H1 (cell line): ENCODE measurements around the gene HS1BP3. TPM values are rescaled to one million over a fixed set of nuclear protein-coding genes. Genes with fewer than 3 reads are reported as not detected.
A peak's percentile ranks its signal among the peaks of the same experiment; 100 is the strongest.

Source experiments
- CTCF ChIA-PET: fragments of 300-600 bp; sonication (Branson Sonifier 250); formaldehyde crosslinking; loops from one replicate; lab custom pipeline; 2021; ENCODE audit not compliant: partially characterized antibody; lab: Charles Lee
- POLR2A ChIA-PET: fragments of 300-600 bp; sonication (Branson Sonifier 250); formaldehyde crosslinking; loops from one replicate; lab custom pipeline; 2021; ENCODE audit warnings: inconsistent platforms; ENCODE audit not compliant: partially characterized antibody; lab: Charles Lee
- DNase-seq, 2 experiments: peaks; one replicate each; pipeline versions ENCODE4 v3.0.0 to v3.0.0-alpha.2; 2010 to 2022; ENCODE audit warnings: low spot score in 2 of 2, low read depth in 1 of 2, mixed read lengths in 1 of 2
- FAIRE-seq: peaks from 2 replicates; lab custom pipeline; 2011; peaks lifted over from hg19 to GRCh38; lab: Jason Lieb, UNC
- H2AFZ ChIP-seq: 2 replicates; pipeline ENCODE4 v1.8.1; 2012; ENCODE audit warnings: low read length, inconsistent platforms
- H2AK5ac ChIP-seq: 2 replicates; pipeline ENCODE4 v1.6.1; 2013; ENCODE audit warnings: low read depth, low read length
- H2BK120ac ChIP-seq: replicated peaks from 2 replicates; pipeline ENCODE3; 2013; ENCODE audit warnings: low read depth, low read length, inconsistent platforms
- H2BK12ac ChIP-seq: 2 replicates; pipeline ENCODE4 v1.6.1; 2013; ENCODE audit warnings: low read depth, low read length
- H2BK15ac ChIP-seq: 2 replicates; pipeline ENCODE4 v1.6.1; 2013; ENCODE audit warnings: low read length
- H2BK20ac ChIP-seq: 2 replicates; pipeline ENCODE4 v1.6.1; 2013; ENCODE audit warnings: low read length
- H2BK5ac ChIP-seq: 2 replicates; pipeline ENCODE4 v1.6.1; 2013; ENCODE audit warnings: low read depth, low read length
- H3K14ac ChIP-seq: 2 replicates; pipeline ENCODE4 v1.6.1; 2013; ENCODE audit warnings: inconsistent platforms; ENCODE audit not compliant: insufficient read length
- H3K18ac ChIP-seq: 2 replicates; pipeline ENCODE4 v1.6.1; 2013; ENCODE audit warnings: low read length; ENCODE audit errors: extremely low read depth
- H3K23ac ChIP-seq: 2 replicates; pipeline ENCODE4 v1.6.1; 2013; ENCODE audit warnings: inconsistent platforms; ENCODE audit not compliant: insufficient read length
- H3K23me2 ChIP-seq: 2 replicates; pipeline ENCODE4 v1.6.1; 2013; ENCODE audit warnings: low read depth, low read length
- H3K27ac ChIP-seq: 2 replicates; pipeline ENCODE4 v1.6.1; 2011; ENCODE audit warnings: low read depth, low read length, inconsistent platforms
- H3K27me3 ChIP-seq, 4 experiments: replicated peaks in 1 of 4; 1 replicate in 1 of 4; 2 replicates in 3 of 4; pipeline versions ENCODE4 v1.6.1 to v1.8.1; 2011 to 2013; ENCODE audit warnings: low read length in 3 of 4, mild to moderate bottlenecking in 3 of 4, inconsistent platforms in 2 of 4, mixed read lengths in 2 of 4, moderate library complexity in 1 of 4; ENCODE audit not compliant: control insufficient read depth in 3 of 4, insufficient read depth in 3 of 4; ENCODE audit errors: extremely low read depth in 1 of 4
- H3K36me3 ChIP-seq, 4 experiments: 2 replicates each; pipeline versions ENCODE4 v1.6.1 to v1.8.1; 2011 to 2013; ENCODE audit warnings: mild to moderate bottlenecking in 4 of 4, low read length in 3 of 4, moderate library complexity in 2 of 4, control low read depth in 1 of 4, inconsistent platforms in 1 of 4; ENCODE audit not compliant: insufficient read depth in 4 of 4, control insufficient read depth in 2 of 4
- H3K4ac ChIP-seq: replicated peaks from 2 replicates; pipeline ENCODE3; 2013; ENCODE audit warnings: low read length, low read depth, mixed read lengths, inconsistent platforms; ENCODE audit not compliant: insufficient read length
- H3K4me1 ChIP-seq, 4 experiments: replicated peaks in 1 of 4; 1 replicate in 1 of 4; 2 replicates in 3 of 4; pipeline versions ENCODE4 v1.6.1 to v1.8.1; 2011 to 2013; ENCODE audit warnings: low read length in 3 of 4, inconsistent platforms in 2 of 4, mixed read lengths in 1 of 4; ENCODE audit not compliant: insufficient read depth in 4 of 4, control insufficient read depth in 3 of 4
- H3K4me2 ChIP-seq, 2 experiments: 2 replicates each; pipeline versions ENCODE4 v1.6.1 to v1.8.1; 2011 to 2013; ENCODE audit warnings: low read depth in 2 of 2, low read length in 2 of 2, control low read depth in 1 of 2, inconsistent platforms in 1 of 2, mild to moderate bottlenecking in 1 of 2; ENCODE audit not compliant: insufficient read depth in 1 of 2
- H3K4me3 ChIP-seq, 4 experiments: fragments of 200-600, 300-600 bp in 1 of 4; sonication (generic), shearing (Covaris generic), sonication (Bioruptor Twin) in 1 of 4; 2 replicates each; pipeline versions ENCODE4 v1.5.1 to v1.8.1; 2011 to 2016; ENCODE audit warnings: low read length in 4 of 4, low read depth in 3 of 4, control low read depth in 2 of 4, inconsistent platforms in 2 of 4, mild to moderate bottlenecking in 2 of 4, mixed read lengths in 1 of 4, moderate library complexity in 1 of 4; ENCODE audit not compliant: insufficient read depth in 2 of 4; ENCODE audit errors: extremely low read depth in 1 of 4
- H3K56ac ChIP-seq: replicated peaks from 2 replicates; pipeline ENCODE3; 2013; ENCODE audit warnings: low read depth, mild to moderate bottlenecking, mixed read lengths, low read length, inconsistent platforms; ENCODE audit not compliant: insufficient read length
- H3K79me1 ChIP-seq: 2 replicates; pipeline ENCODE4 v1.6.1; 2013; ENCODE audit warnings: low read depth, low read length, control low read depth
- H3K79me2 ChIP-seq, 2 experiments: 2 replicates each; pipeline versions ENCODE4 v1.6.1 to v1.8.1; 2012 to 2013; ENCODE audit warnings: low read length in 2 of 2, mild to moderate bottlenecking in 2 of 2, inconsistent platforms in 1 of 2; ENCODE audit not compliant: insufficient read depth in 2 of 2, control insufficient read depth in 1 of 2
- H3K9ac ChIP-seq, 4 experiments: replicated peaks in 1 of 4; 1 replicate in 1 of 4; 2 replicates in 3 of 4; pipeline versions ENCODE4 v1.6.1 to v1.8.1; 2011 to 2013; ENCODE audit warnings: low read depth in 3 of 4, low read length in 3 of 4, control low read depth in 2 of 4, mild to moderate bottlenecking in 2 of 4, moderate library complexity in 2 of 4, inconsistent platforms in 1 of 4; ENCODE audit errors: extremely low read depth in 1 of 4
- H3K9me3 ChIP-seq, 2 experiments: 2 replicates each; pipeline versions ENCODE4 v1.6.1 to v1.8.1; 2012 to 2013; ENCODE audit warnings: mild to moderate bottlenecking in 2 of 2, moderate library complexity in 2 of 2, control low read depth in 1 of 2, inconsistent platforms in 1 of 2, low read depth in 1 of 2, low read length in 1 of 2, mixed read lengths in 1 of 2; ENCODE audit not compliant: insufficient read depth in 2 of 2
- H4K20me1 ChIP-seq, 2 experiments: replicated peaks in 1 of 2; 2 replicates each; pipeline versions ENCODE3 to v1.8.1; 2011 to 2013; ENCODE audit warnings: inconsistent platforms in 2 of 2, low read length in 2 of 2, mild to moderate bottlenecking in 1 of 2; ENCODE audit not compliant: insufficient read depth in 2 of 2, control insufficient read depth in 1 of 2
- H4K5ac ChIP-seq: 2 replicates; pipeline ENCODE4 v1.6.1; 2013; ENCODE audit warnings: low read length, low read depth, mixed read lengths, inconsistent platforms; ENCODE audit not compliant: insufficient read length
- H4K8ac ChIP-seq: 2 replicates; pipeline ENCODE4 v1.8.0; 2013; ENCODE audit warnings: mild to moderate bottlenecking, moderate library complexity, low read length, inconsistent platforms; ENCODE audit not compliant: insufficient read depth; ENCODE audit errors: extremely low read depth
- H4K91ac ChIP-seq: replicated peaks from 2 replicates; pipeline ENCODE3; 2013; ENCODE audit warnings: low read length, mixed read lengths, inconsistent platforms; ENCODE audit not compliant: insufficient read length
- ASH2L ChIP-seq: fragments of 200-600, 300-600 bp; sonication (generic); IDR thresholded peaks from one replicate; pipeline ENCODE4 v1.7.1; 2017; ENCODE audit warnings: low read length
- CEBPB ChIP-seq: IDR thresholded peaks from 2 replicates; pipeline ENCODE4 v1.6.1; 2012; ENCODE audit warnings: low read depth, low read length
- MAFK ChIP-seq: IDR thresholded peaks from 2 replicates; pipeline ENCODE4 v1.6.1; 2012; ENCODE audit warnings: low read depth, mild to moderate bottlenecking, improper control_type of control experiment, low read length
- RFX5 ChIP-seq: IDR thresholded peaks from 2 replicates; pipeline ENCODE4 v1.6.1; 2011; ENCODE audit warnings: low read depth, low read length, improper control_type of control experiment, borderline replicate concordance
- SP1 ChIP-seq: IDR thresholded peaks from 2 replicates; pipeline ENCODE4 v1.6.1; 2011; ENCODE audit warnings: low read depth, low read length
- TCF12 ChIP-seq: IDR thresholded peaks from 2 replicates; pipeline ENCODE4 v1.6.1; 2011; ENCODE audit warnings: low read depth, mild to moderate bottlenecking, low read length
- WGBS, 2 experiments: shearing (Covaris generic) in 1 of 2; methylation state at CpG; one replicate each; pipeline versions ENCODE4 v1.1.6 to v1.1.7; 2013 to 2015; ENCODE audit warnings: low lambda C conversion rate in 2 of 2, mixed read lengths in 2 of 2, inconsistent platforms in 1 of 2, low coverage in 1 of 2, missing lambda C conversion rate in 1 of 2; ENCODE audit not compliant: insufficient replicate concordance in 2 of 2, insufficient coverage in 1 of 2, insufficient read length in 1 of 2; ENCODE audit errors: extremely low coverage in 1 of 2, missing lambda C conversion rate in 1 of 2; 5-methylcytosine and 5-hydroxymethylcytosine counted together
- polyA plus RNA-seq, 7 experiments: library from polyadenylated mRNA; depleted of rRNA in 3 of 7; stranded (reverse) in 5 of 7; unstranded in 2 of 7; fragments of >200 nt in 5 of 7; fragments of 200-250 nt in 2 of 7; gene quantifications; 1 replicate in 5 of 7; 2 replicates in 1 of 7; 4 replicates in 1 of 7; pipeline versions ENCODE4 v1.2.1 to v1.2.3, GENCODE V29; 2011 to 2013; ENCODE audit warnings: missing spikeins in 2 of 7, mixed read lengths in 2 of 7
- total RNA-seq: library from RNA; stranded (reverse); fragmentation: NEBNext Ultra II Directional; extraction: Animal tissue kit (Norgen Biotek cat#: 25700); gene quantifications from 2 replicates; pipeline ENCODE4 v1.2.1, GENCODE V29; 2021

HS1BP3 gene
- total and polyA plus RNA-seq, 2 of the 8 experiments (the other 6 are each of a cell fraction or from before 2014, with no cell fraction given), result 11.1 to 11.3 TPM

DNA sequence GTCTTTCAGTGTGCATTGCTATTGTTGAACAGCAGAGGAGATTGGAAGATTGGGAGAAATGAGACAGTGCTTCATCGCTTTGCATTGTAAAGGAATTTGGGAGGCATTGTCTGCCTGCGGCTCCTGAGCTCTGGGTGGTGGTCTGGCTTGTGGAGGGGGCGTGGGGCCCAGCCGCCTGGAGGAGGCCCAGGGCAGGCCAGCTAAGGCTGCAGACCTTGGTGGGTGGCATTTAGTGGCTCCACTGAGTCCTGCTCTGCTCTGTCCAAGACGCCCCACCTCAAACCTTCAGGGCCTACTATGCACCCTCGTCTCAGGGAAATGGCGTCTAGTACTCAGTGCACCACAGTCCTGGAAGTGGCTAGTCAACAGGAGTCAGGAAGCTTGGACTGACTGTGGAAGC lies 5.7 kb upstream of the HS1BP3 start:
- no peak overlapping the region for H3K56ac ChIP-seq
- ChIA-PET POLR2A (interaction anchor here (0.8 to 1.5 kb wide), 3 partner anchors 9 to 209 kb away, joined by 3 to 4 read pairs (median 3); partner anchors contain the start of gene RHOB), CTCF (interaction anchor here (0.6 to 5.1 kb wide), 13 partner anchors 9 to 309 kb away, joined by 3 to 63 read pairs (median 5); partner anchors contain the start of genes GDF7 and RHOB)
- H3K9me3 ChIP-seq, result no peaks in the 10 kb centered on the region
- H3K18ac ChIP-seq, result no peak overlapping the region
- H3K27me3 ChIP-seq, result peaks cover 0 to 3% (median 2%) of the 10 kb centered on the region in 4 experiments; a peak in 3 of 7 replicates
- no peak overlapping the region for H2BK120ac ChIP-seq
- H3K4ac ChIP-seq, result no peak overlapping the region
- no peaks in the 10 kb centered on the region for H3K79me1 ChIP-seq
- 85% methylated on average over 7 of the region's 7 CpGs; no CpG with 5 or more reads in 1 of the 2 experiments for WGBS, 2 experiments
- H4K91ac ChIP-seq, result no peak overlapping the region
- H2BK15ac ChIP-seq, result no peak overlapping the region
- 0 out of 2 replicates have a peak overlapping the region, but pooled peaks have one; percentile 30 for H2AK5ac ChIP-seq
- peak overlapping the region; percentile 52; the same call in 1 of the 2 replicates for H2AFZ ChIP-seq
- no peaks in the 10 kb centered on the region for H3K36me3 ChIP-seq
- H3K27ac ChIP-seq, result no peak overlapping the region
- peaks cover 0 to 1% of the 10 kb centered on the region in 2 experiments for H4K20me1 ChIP-seq
- H3K23ac ChIP-seq, result no peak overlapping the region
- H4K5ac ChIP-seq, result no peak overlapping the region
- FAIRE-seq, result no peak
- H3K9ac ChIP-seq, result no peak overlapping the region
- H2BK12ac ChIP-seq, result no peak overlapping the region
- H2BK20ac ChIP-seq, result no peak overlapping the region
- H3K14ac ChIP-seq, result no peak overlapping the region
- no peaks in the 10 kb centered on the region; the same call in 1 of the 2 replicates for H3K23me2 ChIP-seq
- H2BK5ac ChIP-seq, result no peak overlapping the region
- H4K8ac ChIP-seq, result peak overlapping the region; percentile 31; the same call in 1 of the 2 replicates
- peaks cover 1 to 7% (median 3%) of the 10 kb centered on the region in 4 experiments; a peak in 5 of 7 replicates for H3K4me1 ChIP-seq
- H3K4me2 ChIP-seq, result no peak overlapping the region
- H3K4me3 ChIP-seq, result no peak overlapping the region
- H3K79me2 ChIP-seq, result no peaks in the 10 kb centered on the region
- no peak for DNase-seq
- no peak for TF ChIP-seq TCF12
- no peak for TF ChIP-seq ASH2L
- no peak for TF ChIP-seq CEBPB
- TF ChIP-seq MAFK, result no peak
- TF ChIP-seq SP1, result no peak
- no peak for TF ChIP-seq RFX5
